ENCODE results near the gene EEF2KMT.
"Not testable (repeated sequence)": the region's sequence is repeated elsewhere in the genome, so short reads cannot be mapped to it uniquely, and the experiment has no call there.

EEF2KMT gene

DNA sequence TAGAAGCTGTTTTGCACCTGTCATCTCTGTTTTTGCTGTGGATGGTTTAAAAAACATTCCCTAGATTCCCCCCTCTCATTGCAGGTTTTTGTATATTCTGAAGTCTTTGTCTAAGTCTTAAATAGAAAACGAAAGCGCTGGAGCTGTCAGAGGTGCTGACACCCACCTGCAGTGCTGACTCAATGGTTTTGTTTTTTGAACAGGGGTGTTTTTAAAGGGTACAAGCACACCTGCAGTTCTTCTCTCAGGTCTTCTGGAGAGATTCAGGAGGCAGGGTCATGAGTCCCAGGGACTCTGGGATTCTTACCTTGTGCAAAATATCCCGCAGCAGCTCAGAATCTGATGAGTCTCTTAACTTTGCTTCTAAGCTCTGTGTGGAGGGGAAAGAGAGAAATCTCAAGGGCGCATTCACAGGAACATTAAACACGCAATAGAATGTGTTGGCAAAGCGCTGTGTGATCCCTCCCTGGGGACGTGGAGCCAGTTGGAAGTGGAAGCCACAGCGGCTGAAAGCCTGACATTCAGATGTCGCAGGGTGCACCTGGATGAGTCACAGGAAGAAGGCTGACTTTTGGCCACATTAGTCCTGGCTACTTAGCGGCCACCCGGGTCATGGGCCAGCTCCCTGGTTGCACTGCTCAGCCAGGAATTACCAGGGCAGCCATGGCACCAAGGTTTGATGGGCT, 2.3 kb downstream of the EEF2KMT start:
- not testable (repeated sequence) for DNase-seq (ENCODE audit: low spot score)

- DNase-seq (ENCODE audit: low spot score), result not testable (repeated sequence)
Measured at GRCh38 chr16:5093746-5094145, 3.8 kb downstream of the EEF2KMT start.

GRCh38 chr16:5093081-5093480, 4.5 kb downstream of the EEF2KMT start:
- not testable (repeated sequence) for DNase-seq (ENCODE audit: low spot score)

DNA sequence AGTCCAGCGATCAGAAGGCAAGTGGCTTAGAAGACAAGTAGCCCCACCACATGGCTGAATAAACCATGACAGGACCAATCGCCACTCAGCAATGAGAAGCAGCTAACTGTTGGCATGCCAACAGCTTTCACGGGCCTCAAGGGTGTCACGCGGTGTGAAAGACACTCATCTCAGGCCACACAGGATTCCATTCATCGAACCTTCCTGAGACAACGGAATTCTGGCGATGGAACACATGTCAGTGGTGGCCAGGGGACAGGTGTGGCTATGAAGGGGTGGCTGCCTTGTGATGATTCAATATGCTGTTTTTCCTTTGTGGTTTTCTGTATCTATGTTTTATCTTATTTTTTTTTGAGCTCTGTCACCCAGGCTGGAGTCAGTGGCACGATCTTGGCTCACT, 7.0 kb downstream of the EEF2KMT start:
- DNase-seq (ENCODE audit: low spot score), result not testable (repeated sequence)

DNA sequence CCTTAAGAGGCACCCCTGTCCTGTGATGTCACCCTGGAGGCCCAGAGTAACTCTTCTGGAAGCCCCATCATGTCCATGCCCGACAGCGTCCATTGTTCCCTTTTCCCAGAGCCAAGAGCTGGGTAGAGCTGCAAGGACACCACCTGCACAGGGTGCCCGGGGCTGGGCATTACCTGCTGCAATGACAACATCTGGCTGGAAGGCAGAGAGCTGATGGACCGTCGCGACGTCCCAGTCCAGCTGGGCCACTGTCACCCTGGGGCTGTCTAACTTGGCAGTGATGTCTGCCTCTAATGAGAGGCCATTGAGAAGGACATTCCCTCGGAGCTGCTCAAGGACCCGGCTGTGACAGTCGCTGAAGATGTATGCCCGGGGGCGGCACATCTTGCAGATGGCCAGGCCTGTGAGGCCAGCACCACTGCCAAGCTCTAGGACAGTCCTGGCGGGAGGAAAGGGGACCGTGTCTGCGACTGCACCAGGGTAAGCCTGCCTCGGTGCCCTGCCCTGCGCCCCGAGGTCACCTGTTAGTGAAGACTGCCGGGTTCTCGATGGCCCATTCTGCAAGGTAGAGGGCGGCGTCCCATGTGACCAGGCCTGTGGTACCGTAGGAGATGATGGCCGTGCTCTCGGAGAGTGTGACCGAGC, 7.6 kb downstream of the EEF2KMT start:
- not testable (repeated sequence) for DNase-seq (ENCODE audit: low spot score)

DNA sequence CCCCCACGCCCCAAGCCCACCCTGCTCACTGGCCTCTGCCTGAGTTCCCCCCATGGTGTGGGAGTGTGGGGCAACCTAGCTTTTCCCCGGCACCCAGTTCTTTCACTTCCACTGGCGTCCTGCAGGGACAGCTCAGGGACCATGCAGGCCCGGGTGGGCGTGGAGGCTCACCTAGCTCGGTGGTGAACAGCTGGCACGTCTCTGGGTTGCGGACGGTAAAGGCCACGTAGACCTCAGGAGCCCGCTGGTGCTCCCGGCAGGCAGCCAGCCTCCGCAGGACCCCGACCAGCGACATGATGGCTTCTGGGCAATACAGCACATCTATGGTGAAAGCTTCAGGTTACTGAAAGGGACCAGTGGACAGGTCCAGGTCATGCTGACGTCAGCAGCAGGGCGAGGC, 8.7 kb downstream of the EEF2KMT start:
- not testable (repeated sequence) for DNase-seq (ENCODE audit: low spot score)

DNA sequence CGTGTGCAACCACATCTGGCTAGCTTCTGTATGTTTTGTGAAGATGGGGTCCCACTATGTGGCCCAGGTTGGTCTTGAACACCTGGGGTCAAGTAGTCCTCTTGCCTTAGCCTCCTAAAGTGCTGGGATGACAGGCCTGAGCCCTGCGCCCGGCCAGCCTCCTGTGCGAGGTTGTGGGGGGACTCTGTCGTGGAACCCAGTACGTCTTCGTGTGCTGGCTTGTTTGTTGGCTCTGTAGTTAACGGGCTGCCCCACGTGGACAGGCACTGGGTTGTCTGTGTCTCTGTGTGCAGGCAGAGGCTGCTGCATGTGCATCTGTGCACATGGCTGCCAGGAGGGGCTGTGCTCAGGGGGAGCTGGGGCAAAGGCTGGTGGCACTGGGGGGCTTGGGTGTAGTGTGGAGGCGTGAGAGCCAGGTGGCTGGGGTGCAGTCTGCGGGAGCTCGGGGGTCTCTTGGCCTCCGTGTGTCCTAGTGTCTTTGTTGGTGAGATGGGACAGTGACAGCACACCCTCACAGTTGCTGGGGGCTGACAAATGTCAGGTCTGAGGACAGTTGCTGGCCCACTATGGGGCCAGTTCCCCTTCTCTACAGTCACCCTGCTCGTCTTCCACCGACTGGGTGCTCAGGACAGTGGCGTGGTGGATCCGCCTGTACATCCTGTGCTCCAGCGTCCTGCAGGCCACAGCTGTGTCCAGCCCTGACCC, 9.4 kb downstream of the EEF2KMT start:
- not testable (repeated sequence) for DNase-seq (ENCODE audit: low spot score)

GRCh38 chr16:5085716-5086115, 11.9 kb downstream of the EEF2KMT start:
- not testable (repeated sequence) for DNase-seq (ENCODE audit: low spot score)

GRCh38 chr16:5084802-5085201, 12.8 kb downstream of the EEF2KMT start:
- DNase-seq (ENCODE audit: low spot score), result peak; percentile 51

GRCh38 chr16:5084099-5084731, 13.4 kb downstream of the EEF2KMT start:
- not testable (repeated sequence) for DNase-seq (ENCODE audit: low spot score)

DNA sequence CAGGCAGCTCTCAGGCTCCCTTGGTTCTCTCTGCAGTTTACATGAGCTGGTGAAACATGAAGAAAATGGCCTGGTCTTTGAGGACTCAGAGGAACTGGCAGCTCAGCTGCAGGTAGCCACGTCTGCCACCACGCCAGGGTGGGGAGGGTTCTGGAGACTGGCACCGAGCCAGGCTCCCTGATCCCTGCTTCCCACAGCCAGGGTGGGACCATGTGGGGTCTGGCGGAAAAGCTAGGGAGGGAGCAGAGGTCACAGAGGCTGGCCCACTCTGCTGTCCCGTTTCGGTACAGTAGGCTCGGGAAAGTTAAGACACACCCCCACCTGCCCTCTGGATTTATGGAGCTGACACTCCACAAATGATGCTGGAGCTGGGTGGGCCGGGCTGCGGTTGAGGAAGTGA, 13.9 kb downstream of the EEF2KMT start:
- DNase-seq (ENCODE audit: low spot score), result not testable (repeated sequence)

DNA sequence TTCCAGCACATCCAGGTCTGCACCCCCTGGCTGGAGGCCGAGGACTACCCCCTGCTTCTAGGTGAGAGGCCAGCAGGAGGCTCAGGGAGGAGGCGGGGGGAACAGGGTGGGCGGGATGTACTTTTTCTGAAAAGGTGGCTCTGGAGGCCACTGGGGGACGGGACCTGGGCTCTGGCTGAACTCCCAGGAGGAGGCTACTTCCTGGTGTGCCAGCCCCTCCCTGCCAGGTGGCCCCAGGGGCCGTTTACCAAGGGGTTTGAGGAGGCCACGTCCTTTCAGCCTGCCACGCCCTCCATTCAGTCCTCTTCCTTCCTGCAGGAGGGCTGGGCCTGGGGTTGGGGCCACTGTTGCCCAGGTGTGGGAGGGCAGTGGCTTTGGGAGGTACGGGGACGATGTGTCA, 16.6 kb downstream of the EEF2KMT start:
- DNase-seq (ENCODE audit: low spot score), result not testable (repeated sequence)

DNA sequence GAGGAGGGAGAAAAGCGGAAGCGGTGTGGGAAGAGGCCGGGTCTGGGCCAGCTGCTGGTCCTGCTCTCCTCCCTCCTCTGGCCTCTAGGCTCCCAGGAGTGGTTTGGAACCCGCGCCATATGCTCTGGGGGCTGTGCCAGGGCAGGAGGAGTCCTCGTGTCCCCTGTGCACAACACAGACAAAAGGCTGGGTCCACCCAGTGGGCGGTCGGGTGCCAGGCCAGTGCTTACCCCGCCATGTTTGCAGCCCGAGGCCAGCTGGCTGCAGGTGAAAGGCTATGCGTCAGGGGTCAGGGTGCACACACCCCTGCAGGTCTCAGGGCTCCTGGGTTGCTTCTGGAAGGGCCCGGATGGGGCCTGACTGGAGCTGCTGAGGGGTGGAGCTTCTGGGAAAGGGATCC, 17.1 kb downstream of the EEF2KMT start:
- DNase-seq (ENCODE audit: low spot score), result not testable (repeated sequence)

- no peak for DNase-seq (ENCODE audit: low spot score)
Measured at GRCh38 chr16:5078626-5079025, 19.0 kb downstream of the EEF2KMT start.

DNA sequence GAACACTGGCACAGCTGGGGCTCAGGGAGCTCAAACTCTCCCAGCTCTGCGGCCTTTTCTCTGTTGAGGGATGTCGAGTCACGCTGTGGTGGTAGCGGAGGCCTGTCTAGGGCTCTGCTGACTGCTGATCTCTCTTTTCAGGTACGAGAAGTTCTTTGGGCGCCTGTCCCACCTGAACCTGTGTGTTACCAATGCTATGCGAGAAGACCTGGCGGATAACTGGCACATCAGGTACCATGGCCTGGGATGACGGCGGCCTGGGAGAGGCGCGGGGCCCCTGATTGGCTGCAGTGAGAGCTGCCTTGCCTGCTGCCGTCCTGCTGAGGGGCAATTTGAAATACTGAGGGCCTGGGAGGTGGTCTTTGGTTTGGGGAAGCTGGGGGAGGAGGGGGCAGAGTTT, 20.3 kb downstream of the EEF2KMT start:
- no peak for DNase-seq (ENCODE audit: low spot score)

GRCh38 chr16:5075637-5076036, 22.0 kb downstream of the EEF2KMT start:
- DNase-seq (ENCODE audit: low spot score), result no peak

DNA sequence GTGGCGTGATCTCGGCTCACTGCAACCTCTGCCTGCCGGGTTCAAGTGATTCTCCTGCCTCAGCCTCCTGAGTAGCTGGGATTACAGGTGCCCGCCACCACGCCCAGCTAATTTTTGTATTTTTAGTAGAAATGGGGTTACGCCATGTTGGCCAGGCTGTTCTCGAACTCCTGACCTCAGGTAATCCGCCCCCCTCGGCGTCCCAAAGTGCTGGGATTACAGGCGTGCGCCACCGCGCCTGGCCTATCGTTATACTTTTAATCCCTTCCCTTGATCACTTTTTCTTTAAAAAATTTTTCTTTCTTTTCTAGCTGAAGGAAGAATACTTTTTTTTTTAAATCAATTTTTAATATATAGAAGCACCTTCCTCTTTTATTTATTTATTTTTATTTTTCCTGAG, 23.8 kb downstream of the EEF2KMT start:
- not testable (repeated sequence) for DNase-seq (ENCODE audit: low spot score)

DNA sequence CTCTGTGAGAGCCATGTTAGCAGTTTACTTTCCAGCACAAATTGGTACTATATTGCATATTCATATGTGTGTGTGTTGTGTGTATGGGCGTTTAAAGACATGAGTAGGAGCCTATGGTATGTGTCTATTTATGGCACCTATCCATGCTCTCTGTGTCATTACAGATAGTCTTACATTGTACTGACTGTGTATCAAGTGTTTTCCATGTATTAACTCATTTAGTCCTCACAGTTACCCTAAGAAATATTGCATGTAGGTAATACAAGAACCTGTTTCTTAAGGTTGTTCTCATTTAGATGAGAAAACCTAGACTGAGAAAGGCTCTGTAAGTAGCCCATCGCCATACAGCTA, 24.3 kb downstream of the EEF2KMT start:
- no peak for DNase-seq (ENCODE audit: low spot score)

DNA sequence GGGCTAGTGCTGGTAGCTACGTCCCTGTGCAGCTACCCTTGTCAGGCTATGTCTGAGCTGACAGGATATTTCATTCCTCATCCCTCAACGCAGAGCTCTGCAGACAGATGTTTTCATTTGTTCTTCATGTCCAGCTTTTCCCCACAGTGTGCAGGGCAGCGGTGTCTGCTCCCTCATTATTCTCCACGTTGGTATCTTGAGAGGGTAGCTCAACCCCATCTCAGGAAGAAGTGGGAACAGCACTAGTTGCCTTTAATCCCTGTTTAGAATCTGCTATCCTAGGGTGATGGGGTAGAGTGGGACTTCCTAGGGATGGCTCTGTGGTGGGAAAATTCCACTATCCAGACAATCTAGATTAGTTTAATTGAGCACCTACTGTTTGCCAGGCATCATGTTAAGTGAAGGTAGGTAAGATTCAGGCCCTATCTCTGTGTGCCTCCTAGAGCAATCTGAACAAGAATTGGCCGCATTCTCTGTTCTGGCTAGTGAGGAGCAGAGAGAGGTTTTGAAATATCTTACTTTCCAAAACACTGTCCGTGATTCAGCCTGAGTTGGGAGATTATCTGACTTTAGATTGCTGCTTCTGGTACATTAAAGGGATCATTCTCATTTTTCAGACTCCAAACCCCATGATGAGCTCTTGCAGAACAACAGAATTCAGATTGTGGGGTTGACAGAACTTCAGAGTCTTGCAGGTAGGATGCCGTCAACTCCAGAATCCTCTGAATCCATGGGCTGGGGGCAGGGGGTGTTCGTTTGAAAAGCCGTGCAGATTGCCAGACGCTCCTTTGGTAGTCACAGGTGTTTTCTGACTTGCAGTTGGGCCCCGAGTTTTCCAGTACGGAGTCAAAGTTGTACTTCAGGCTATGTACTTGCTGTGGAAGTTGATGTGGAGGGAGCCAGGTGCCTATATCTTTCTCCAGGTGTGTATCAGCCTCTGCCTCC, 25.0 kb downstream of the EEF2KMT start:
- DNase-seq (ENCODE audit: low spot score), result no peak

GRCh38 chr16:5071681-5072333, 25.8 kb downstream of the EEF2KMT start, which contains the start of gene ALG1:
Gene ALG1 (plus strand): TSS chr16:5071843. CDS start chr16:5071850, 7 bp downstream.
- peak; percentile 98 for DNase-seq (ENCODE audit: low spot score)

- DNase-seq (ENCODE audit: low spot score), result no peak
Measured at GRCh38 chr16:5071341-5071680, 26.3 kb downstream of the EEF2KMT start.

Measured in AG08395 (cell line).